GM19324 (cell line): ENCODE data around the gene ITGBL1.

Source experiments
- ATAC-seq: cut with Tn5 transposase; IDR thresholded peaks from one replicate; pipeline ENCODE4 v1.9.1; 2021; ENCODE audit warnings: mild to moderate bottlenecking, moderate library complexity; ENCODE audit not compliant: unreplicated experiment, low FRiP score

Gene ITGBL1

GRCh38 chr13:101449790-101450748 lies 2.4 kb upstream of the ITGBL1 start:
- no peak for ATAC-seq

GRCh38 chr13:101450749-101451130 lies 1.7 kb upstream of the ITGBL1 start:
- ATAC-seq = no peak

- ATAC-seq = no peak
These were observed 834 bp upstream of the ITGBL1 start for GRCh38 chr13:101451641-101452040.

- peak; percentile 34 for ATAC-seq
These were observed 1.3 kb downstream of the ITGBL1 start for GRCh38 chr13:101453784-101454201.

GRCh38 chr13:101454767-101455166 lies 2.3 kb downstream of the ITGBL1 start:
- ATAC-seq = no peak

- ATAC-seq = no peak
These were observed 3.4 kb downstream of the ITGBL1 start for GRCh38 chr13:101455863-101456262.

- ATAC-seq = no peak
These were observed 4.7 kb downstream of the ITGBL1 start for GRCh38 chr13:101457176-101457575.

- no peak for ATAC-seq
These were observed 13.4 kb downstream of the ITGBL1 start for GRCh38 chr13:101465877-101466276.

- no peak for ATAC-seq
These were observed 14.9 kb downstream of the ITGBL1 start for GRCh38 chr13:101467415-101467814.

GRCh38 chr13:101473458-101473857 lies 21.0 kb downstream of the ITGBL1 start:
- no peak for ATAC-seq

GRCh38 chr13:101474419-101474957 lies 22.0 kb downstream of the ITGBL1 start:
- no peak for ATAC-seq

GRCh38 chr13:101475536-101475935 lies 23.1 kb downstream of the ITGBL1 start:
- ATAC-seq = no peak

GRCh38 chr13:101481421-101481820 lies 28.9 kb downstream of the ITGBL1 start:
- ATAC-seq = no peak

- ATAC-seq = no peak
These were observed 34.4 kb downstream of the ITGBL1 start for GRCh38 chr13:101486708-101487437.

- no peak for ATAC-seq
These were observed 35.0 kb downstream of the ITGBL1 start for GRCh38 chr13:101487438-101487830.

GRCh38 chr13:101488734-101489133 lies 36.3 kb downstream of the ITGBL1 start:
- no peak for ATAC-seq

- ATAC-seq = no peak
These were observed 37.3 kb downstream of the ITGBL1 start for GRCh38 chr13:101489643-101490405.

GRCh38 chr13:101490406-101491015 lies 38.0 kb downstream of the ITGBL1 start:
- ATAC-seq = no peak

GRCh38 chr13:101492251-101492910 lies 39.9 kb downstream of the ITGBL1 start:
- no peak for ATAC-seq

GRCh38 chr13:101493541-101493940 lies 41.1 kb downstream of the ITGBL1 start:
- ATAC-seq = no peak
